GM12801 (cell line): Measurements from ENCODE around the gene RESF1.

Experiments used
- CTCF ChIP-seq: IDR thresholded peaks from one replicate; pipeline ENCODE4 v1.5.1; 2011; ENCODE audit warnings: control low read depth; ENCODE audit not compliant: insufficient read length; ENCODE audit errors: extremely low read depth

Gene RESF1

GRCh38 chr12:31959161-31959700 is at the start of gene RESF1:
Gene RESF1 (plus strand): TSS chr12:31959415. CDS start chr12:31980956, 21,541 bp downstream.
- no peak for TF ChIP-seq CTCF

GRCh38 chr12:31914927-31915326 is 44.3 kb upstream of the RESF1 start:
- TF ChIP-seq CTCF = no peak

- no peak for TF ChIP-seq CTCF
Measured at GRCh38 chr12:31915446-31915845, 43.8 kb upstream of the RESF1 start.

GRCh38 chr12:31922341-31923062 is 36.7 kb upstream of the RESF1 start:
- TF ChIP-seq CTCF = no peak

- no peak for TF ChIP-seq CTCF
Measured at GRCh38 chr12:31923063-31923412, 36.2 kb upstream of the RESF1 start.

GRCh38 chr12:31928246-31929026 is 30.8 kb upstream of the RESF1 start:
- no peak for TF ChIP-seq CTCF

GRCh38 chr12:31929027-31929526 is 30.1 kb upstream of the RESF1 start:
- no peak for TF ChIP-seq CTCF
